ENCODE results near the gene PPP3CA.
"Not testable (repeated sequence)": the region's sequence is repeated elsewhere in the genome, so short reads cannot be mapped to it uniquely, and the experiment has no call there.

The PPP3CA gene

GRCh38 chr4:101131058-101131457 lies 216.3 kb downstream of the PPP3CA start:
- DNase-seq, result not testable (repeated sequence)

GRCh38 chr4:101128898-101129297 lies 218.4 kb downstream of the PPP3CA start:
- not testable (repeated sequence) for DNase-seq

DNA sequence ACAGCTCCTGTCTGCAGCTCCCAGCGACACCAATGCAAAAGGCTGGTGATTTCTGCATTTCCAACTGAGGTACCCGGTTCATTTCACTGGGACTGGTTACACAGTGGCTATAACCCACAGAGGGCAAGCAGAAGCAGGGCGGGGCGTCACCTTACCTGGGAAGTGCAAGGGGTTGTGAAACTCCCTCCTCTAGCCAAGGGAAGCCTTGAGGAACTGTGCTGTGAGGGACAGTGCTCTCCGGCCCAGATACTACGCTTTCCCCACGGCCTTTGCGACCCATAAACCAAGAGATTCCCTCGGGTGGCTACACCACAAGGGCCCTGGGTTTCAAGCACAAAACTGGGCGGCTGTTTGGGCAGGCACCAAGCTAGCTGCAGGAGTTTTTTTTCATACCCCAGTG lies 218.9 kb downstream of the PPP3CA start:
- no peak for DNase-seq

- DNase-seq, result no peak
Measured at GRCh38 chr4:101127176-101127790, 220.0 kb downstream of the PPP3CA start.

GRCh38 chr4:101126059-101126458 lies 221.3 kb downstream of the PPP3CA start:
- no peak for DNase-seq

DNA sequence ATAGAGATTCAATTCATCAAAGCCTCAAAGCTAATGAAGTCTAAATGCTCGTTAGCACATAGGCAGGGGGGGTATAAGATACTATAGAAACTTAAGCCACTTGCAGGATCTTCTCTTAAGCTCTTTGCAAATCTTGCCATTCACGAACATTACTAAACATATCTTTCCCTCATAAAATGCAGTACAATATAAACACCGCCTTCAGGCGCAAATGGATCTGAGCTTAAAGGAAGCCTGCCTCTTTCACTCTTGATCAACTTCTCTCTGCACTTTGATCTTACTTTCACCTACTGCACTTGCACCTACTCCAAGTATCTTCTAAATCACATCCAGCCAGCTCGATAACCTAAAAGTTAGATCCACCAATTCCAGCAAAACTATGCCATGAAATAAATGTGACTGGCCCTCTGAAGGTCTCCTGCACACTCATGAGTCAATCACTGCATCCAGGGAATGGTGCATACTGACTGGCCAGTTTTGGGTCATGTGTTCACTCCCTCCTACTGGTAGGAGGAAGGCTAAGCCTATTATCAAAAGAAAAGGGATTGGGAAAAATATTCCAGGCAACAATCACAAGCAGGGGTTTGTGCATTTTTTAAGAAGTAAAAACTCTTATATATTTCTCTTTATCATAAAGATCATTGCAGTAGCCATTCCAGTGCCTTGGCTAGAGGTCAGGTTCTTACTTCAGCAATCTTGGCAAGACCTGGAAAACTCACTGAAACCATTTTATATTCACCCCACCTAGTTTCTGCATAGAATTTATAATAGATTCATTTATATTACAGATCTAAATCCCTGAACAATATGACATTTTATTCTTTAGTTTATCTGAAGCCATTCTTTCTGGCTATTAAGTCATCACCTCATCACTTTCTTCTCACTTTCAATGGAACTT lies 222.0 kb downstream of the PPP3CA start:
- DNase-seq, result no peak

DNA sequence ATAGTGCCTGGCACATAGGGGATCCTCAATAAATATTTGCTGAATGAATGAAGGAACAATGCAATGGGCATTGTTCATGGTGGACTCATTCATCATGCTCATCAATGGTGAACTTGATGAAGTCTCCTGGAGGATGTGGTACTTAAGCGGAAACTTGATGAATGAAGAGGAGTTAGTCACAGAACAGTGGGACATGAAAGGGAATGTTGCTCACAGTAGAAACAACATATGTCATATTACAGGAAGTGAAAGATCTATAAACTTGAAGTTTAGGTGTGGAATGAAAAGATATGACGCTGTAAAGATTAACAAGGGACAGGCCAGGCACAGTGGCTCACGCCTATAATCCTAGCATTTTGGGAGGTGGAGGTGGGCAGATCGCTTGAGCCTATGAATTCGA lies 224.1 kb downstream of the PPP3CA start:
- no peak for DNase-seq

- DNase-seq, result no peak
Measured at GRCh38 chr4:101122019-101122418, 225.3 kb downstream of the PPP3CA start.

DNA sequence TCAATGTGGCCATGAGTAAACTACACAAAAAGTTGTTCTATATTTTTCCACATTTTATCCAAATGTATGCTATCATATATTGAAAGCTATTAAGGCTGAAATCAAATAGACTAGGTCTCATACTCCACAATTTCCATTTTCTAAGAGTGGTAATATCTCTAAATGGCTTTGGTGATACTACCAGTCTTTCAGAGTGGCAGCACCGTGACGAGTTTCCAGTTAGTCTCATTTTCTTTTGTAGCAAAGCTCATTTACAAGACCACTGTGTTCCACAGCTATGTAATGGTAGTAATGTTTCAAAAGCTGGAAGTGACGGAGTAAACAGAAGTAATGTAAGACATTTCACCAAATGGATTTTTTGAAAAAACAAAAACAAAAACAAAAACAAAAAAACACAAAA lies 228.2 kb downstream of the PPP3CA start:
- DNase-seq, result no peak

- DNase-seq, result no peak
Measured at GRCh38 chr4:101118617-101119016, 228.7 kb downstream of the PPP3CA start.

DNA sequence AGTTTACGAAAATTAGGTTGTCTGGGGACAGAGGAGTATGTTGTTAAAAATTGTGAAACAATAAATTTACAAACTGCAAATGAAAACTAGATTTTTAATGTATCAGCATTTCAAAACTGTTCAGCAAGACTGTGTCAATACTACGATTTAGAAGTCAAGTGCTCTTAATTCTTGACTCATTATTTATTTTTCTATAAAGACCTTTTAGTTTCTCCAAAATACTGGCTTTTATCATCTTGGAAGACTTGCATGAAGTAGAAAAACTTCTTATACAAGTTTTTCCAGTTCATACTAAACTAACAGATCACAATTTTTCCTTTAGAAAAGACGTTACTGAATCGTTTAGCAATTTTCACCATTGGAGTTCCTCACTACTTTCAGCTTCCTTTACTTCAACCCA lies 231.4 kb downstream of the PPP3CA start:
- DNase-seq, result no peak

GRCh38 chr4:101114936-101115372 lies 232.4 kb downstream of the PPP3CA start:
- no peak for DNase-seq

GRCh38 chr4:101104312-101105052 lies 242.8 kb downstream of the PPP3CA start:
- no peak for DNase-seq

GRCh38 chr4:101103381-101104142 lies 243.8 kb downstream of the PPP3CA start:
- DNase-seq, result peak in 1 of 2 donors; percentile 3

DNA sequence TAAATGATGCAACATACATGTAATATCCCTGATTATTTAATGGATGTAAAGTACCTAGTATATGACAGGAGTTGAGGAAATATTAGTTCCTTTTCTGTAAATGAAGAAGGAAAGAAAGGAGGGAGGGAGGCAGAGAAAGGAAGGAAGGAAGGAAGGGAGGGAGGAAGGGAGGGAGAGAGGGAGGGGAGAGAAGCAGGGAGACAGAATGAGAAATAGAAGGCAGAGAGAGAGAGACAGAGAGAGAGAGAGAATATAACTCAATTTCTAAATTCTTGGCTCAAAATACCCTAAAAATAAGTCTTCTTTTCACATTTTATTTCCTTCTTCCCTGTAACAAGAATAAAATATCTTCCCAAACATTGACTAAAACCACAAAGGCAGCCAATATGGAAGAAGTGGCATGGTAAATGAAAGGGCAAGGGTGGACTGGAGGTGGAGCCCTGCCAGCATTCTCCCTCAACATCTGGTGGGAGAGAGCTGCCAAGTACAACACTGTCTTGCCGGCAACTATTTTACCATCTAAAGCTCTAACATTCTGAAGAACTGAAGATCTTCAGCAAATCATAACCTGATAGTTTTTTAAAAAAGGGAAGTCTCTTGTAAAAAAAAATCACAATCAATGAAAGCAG lies 245.1 kb downstream of the PPP3CA start:
- DNase-seq, result no peak

DNA sequence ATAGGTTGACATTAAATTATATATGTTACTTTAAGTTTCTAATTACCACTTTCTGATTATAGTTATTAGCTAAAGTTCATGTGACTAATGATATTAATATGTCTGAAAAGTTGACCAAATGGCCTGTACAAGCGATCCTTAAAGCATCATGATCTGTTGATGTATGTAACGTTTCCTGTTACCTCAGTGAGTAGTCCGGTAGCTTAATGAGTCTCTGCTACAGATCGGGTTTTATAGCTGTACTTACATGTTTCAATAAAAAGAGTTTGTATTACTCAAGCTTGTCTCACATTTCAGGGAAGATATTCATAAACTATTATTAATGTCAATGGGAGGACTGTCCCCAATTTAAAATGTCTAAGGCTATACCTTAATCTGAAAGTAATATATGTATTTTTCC lies 246.3 kb downstream of the PPP3CA start:
- DNase-seq, result no peak

- no peak for DNase-seq
Measured at GRCh38 chr4:101098666-101099400, 248.5 kb downstream of the PPP3CA start.

- not testable (repeated sequence) for DNase-seq
Measured at GRCh38 chr4:101092609-101093008, 254.7 kb downstream of the PPP3CA start.

- no peak for DNase-seq
Measured at GRCh38 chr4:101089168-101089567, 258.2 kb downstream of the PPP3CA start.

GRCh38 chr4:101086801-101087586 lies 260.3 kb downstream of the PPP3CA start:
- no peak for DNase-seq

GRCh38 chr4:101083131-101083530 lies 264.2 kb downstream of the PPP3CA start:
- no peak for DNase-seq
